H7 (cell line): ENCODE measurements around the gene RAB5B. TPM values are rescaled to one million over a fixed set of nuclear protein-coding genes. Genes with fewer than 3 reads are reported as not detected.
"Not testable (repeated sequence)": the region's sequence is repeated elsewhere in the genome, so short reads cannot be mapped to it uniquely, and the experiment has no call there.

Experiments
- DNase-seq: peaks from one replicate; pipeline ENCODE4 v3.0.0; 2012
- H3K27me3 ChIP-seq: 2 replicates; pipeline ENCODE4 v1.6.0; 2011; ENCODE audit warnings: mild to moderate bottlenecking, low read length; ENCODE audit not compliant: control insufficient read depth, insufficient read depth
- H3K36me3 ChIP-seq: replicated peaks from 2 replicates; pipeline ENCODE4 v1.5.1; 2011; ENCODE audit warnings: low read length; ENCODE audit not compliant: control insufficient read depth, insufficient read depth
- H3K4me3 ChIP-seq: 2 replicates; pipeline ENCODE4 v1.5.1; 2011; ENCODE audit warnings: low read depth, mild to moderate bottlenecking, control low read depth, low read length, moderate library complexity; ENCODE audit not compliant: insufficient read depth
- total RNA-seq: library from RNA; depleted of rRNA; stranded (reverse); fragments of >200 nt; shearing (Covaris generic); gene quantifications from 2 replicates; pipeline ENCODE4 v1.2.3, GENCODE V29; 2014

RAB5B gene
- total RNA-seq, 1 experiment from 2014 or later: 52.4 TPM

- peak; percentile 64 for DNase-seq
- Histone ChIP-seq H3K27me3 (no peaks in the 10 kb centered on the region), H3K4me3 (peak overlapping the region; percentile 55; the same call in 1 of the 2 replicates), H3K36me3 (peaks cover 8% of the 10 kb centered on the region)
These were observed 8.6 kb upstream of the RAB5B start for GRCh38 chr12:55965240-55965639.

DNA sequence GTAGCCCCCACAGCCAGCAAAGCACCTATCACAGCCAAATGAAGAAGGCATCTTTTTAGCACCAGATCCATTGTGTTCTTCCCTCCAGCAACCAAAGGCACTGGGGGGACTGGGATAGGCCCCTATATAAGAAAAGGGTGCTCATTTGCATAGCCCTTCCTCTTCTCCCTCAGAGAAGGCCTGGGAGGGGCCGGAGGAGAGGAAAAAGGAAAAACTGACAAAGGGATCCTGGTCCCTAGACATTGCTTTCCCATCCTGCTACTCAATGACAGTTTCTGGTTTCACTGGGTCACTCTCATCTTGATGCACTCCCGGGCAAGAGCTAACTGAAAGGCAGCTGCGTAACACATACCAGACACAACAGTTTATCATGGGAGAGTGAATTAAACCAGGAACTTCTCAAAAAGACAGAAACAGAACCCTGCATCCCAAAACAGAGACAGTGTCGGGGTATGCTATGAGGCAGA, 7.9 kb upstream of the RAB5B start, which contains the start of gene PMEL:
TSS of gene PMEL (minus strand) at position 102 of the 467 bp plus-strand sequence. CDS start at position 71, 31 bp downstream.
- peak within 1 kb of the TSS; percentile 55 for H3K4me3 ChIP-seq
- no peaks in the 10 kb centered on the region for H3K27me3 ChIP-seq
- DNase-seq: peak; percentile 81
- peaks cover 8% of the 10 kb centered on the region for H3K36me3 ChIP-seq

DNA sequence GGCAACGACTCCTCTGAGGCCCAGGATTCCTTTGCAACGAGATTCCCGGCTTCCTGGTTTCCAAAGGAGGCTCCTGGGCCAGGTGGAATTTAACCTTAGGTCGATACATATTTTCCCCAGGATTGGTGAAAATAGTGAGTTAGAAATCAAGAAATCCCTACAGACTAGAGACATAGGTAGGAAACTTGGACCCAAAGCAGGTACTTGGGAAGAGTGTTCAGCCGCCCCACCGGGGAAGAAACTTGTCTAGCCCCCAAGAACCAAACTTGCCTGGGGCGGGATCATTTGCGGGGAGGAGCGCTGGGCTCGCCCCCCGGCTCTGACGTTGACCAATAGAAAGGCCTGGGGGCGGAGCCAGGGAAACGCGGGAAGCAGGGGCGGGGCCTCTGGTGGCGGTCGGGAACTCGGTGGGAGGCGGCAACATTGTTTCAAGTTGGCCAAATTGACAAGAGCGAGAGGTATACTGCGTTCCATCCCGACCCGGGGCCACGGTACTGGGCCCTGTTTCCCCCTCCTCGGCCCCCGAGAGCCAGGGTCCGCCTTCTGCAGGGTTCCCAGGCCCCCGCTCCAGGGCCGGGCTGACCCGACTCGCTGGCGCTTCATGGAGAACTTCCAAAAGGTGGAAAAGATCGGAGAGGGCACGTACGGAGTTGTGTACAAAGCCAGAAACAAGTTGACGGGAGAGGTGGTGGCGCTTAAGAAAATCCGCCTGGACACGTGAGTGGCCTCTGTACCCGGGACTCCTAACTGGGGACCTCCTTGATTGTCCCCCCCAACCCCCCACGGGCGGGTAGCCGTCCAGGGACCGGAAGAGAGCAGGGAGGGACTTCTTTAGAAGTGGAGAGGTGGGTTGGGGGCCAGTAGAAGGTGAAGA, 7.2 kb upstream of the RAB5B start, which contains the start of gene CDK2:
TSS of gene CDK2 (plus strand) at position 423 of the 874 bp plus-strand sequence. CDS start at position 602, 179 bp downstream.
- H3K4me3 ChIP-seq: peak within 1 kb of the TSS; percentile 55

GRCh38 chr12:55969356-55969755, 4.5 kb upstream of the RAB5B start:
- Histone ChIP-seq H3K36me3 (peaks cover 15% of the 10 kb centered on the region), H3K27me3 (no peaks in the 10 kb centered on the region), H3K4me3 (no peak overlapping the region)
- no peak for DNase-seq

More for the DNA sequence above, 7.2 kb upstream of the RAB5B start, which contains the start of gene CDK2:
- DNase-seq: peak; percentile 96
- no peaks in the 10 kb centered on the region for H3K27me3 ChIP-seq
- peaks cover 13% of the 10 kb centered on the region for H3K36me3 ChIP-seq

DNA sequence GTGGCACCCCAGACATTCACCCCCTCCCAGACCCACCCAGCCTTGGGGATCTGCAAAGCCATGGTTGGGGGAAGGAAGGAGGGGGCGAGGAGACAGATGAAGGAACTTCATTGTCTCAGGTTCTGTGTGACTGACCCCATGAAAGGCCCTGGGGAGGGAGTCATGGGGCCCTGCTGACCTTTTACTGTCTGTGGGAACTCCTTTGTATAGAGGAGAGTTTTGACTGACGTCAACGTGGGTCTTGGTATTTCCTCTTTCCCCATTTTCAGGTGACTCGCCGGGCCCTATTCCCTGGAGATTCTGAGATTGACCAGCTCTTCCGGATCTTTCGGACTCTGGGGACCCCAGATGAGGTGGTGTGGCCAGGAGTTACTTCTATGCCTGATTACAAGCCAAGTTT, 3.1 kb upstream of the RAB5B start:
- DNase-seq: no peak
- no peak overlapping the region for H3K4me3 ChIP-seq
- no peaks in the 10 kb centered on the region for H3K27me3 ChIP-seq
- peaks cover 15% of the 10 kb centered on the region for H3K36me3 ChIP-seq

- Histone ChIP-seq H3K36me3 (peaks cover 15% of the 10 kb centered on the region), H3K27me3 (no peaks in the 10 kb centered on the region), H3K4me3 (no peak overlapping the region)
- DNase-seq: no peak
These were observed 1.8 kb upstream of the RAB5B start for GRCh38 chr12:55972042-55972441.

GRCh38 chr12:55972456-55972855, 1.4 kb upstream of the RAB5B start:
- Histone ChIP-seq H3K27me3 (no peaks in the 10 kb centered on the region), H3K4me3 (peak overlapping the region; percentile 39; the same call in 1 of the 2 replicates), H3K36me3 (peaks cover 15% of the 10 kb centered on the region)
- DNase-seq: no peak

DNA sequence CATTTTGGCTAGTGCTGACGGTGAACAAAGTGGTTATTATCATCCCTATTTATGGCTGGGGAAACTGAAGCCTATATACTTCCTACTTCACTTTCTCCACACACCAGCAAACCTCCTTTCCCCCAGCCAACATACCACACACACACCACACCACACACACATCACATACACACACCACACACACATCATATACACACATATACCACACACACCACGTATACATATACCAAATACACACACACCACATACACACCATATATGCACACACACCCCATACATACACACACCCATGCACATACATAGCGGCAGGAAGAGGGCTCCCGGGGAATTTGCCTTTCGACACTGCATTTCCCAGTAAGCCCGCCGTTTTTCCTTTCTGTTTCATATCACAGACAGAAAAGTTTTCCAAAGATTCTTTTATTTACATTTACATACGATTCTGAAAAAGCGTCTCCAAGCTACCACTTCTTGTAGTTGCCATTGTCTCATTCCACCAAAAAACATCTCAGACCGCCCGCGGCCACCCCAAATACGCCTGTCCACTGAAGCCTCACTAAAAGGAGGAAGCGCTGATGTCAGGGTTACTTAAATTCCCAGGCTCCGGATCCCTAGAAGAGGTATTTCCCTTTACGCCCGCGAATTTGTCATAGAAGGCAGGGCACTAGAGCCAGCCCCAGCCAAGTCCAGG, 823 bp upstream of the RAB5B start:
- peaks cover 12% of the 10 kb centered on the region for H3K36me3 ChIP-seq
- no peak for DNase-seq
- H3K4me3 ChIP-seq: peak overlapping the region; percentile 39
- H3K27me3 ChIP-seq: no peaks in the 10 kb centered on the region

- no peaks in the 10 kb centered on the region for H3K27me3 ChIP-seq
- DNase-seq: peak; percentile 80
- H3K36me3 ChIP-seq: peaks cover 10% of the 10 kb centered on the region
- H3K4me3 ChIP-seq: peak overlapping the region; percentile 88
These were observed 441 bp downstream of the RAB5B start for GRCh38 chr12:55974308-55974730.

- H3K27me3 ChIP-seq: no peaks in the 10 kb centered on the region
- H3K4me3 ChIP-seq: no peak overlapping the region
- H3K36me3 ChIP-seq: peaks cover 2% of the 10 kb centered on the region
- DNase-seq: no peak
These were observed 4.5 kb downstream of the RAB5B start for GRCh38 chr12:55978393-55978792.

- Histone ChIP-seq H3K4me3 (no peak overlapping the region), H3K36me3 (peaks cover 2% of the 10 kb centered on the region), H3K27me3 (no peaks in the 10 kb centered on the region)
- no peak for DNase-seq
These were observed 5.2 kb downstream of the RAB5B start for GRCh38 chr12:55979069-55979468.

DNA sequence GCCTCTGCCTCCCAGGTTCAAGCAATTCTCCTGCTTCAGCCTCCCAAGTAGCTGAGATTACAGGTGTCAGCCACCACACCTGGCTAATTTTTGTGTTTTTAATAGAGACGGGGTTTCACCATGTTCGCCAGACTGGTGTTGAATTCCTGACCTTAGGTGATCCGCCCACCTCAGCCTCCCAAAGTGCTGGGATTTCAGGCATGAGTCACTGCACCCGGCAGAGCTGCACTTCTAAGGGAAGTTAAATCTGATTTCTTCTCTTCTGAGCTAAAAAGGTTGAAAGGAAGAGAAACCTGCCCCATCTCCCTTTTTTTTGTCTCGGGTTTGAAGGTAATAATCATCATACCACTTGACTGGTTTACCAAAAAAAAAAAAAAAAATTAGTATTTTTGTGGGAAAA, 8.0 kb downstream of the RAB5B start:
- H3K4me3 ChIP-seq, DNase-seq, H3K36me3 ChIP-seq, H3K27me3 ChIP-seq: not testable (repeated sequence)

DNA sequence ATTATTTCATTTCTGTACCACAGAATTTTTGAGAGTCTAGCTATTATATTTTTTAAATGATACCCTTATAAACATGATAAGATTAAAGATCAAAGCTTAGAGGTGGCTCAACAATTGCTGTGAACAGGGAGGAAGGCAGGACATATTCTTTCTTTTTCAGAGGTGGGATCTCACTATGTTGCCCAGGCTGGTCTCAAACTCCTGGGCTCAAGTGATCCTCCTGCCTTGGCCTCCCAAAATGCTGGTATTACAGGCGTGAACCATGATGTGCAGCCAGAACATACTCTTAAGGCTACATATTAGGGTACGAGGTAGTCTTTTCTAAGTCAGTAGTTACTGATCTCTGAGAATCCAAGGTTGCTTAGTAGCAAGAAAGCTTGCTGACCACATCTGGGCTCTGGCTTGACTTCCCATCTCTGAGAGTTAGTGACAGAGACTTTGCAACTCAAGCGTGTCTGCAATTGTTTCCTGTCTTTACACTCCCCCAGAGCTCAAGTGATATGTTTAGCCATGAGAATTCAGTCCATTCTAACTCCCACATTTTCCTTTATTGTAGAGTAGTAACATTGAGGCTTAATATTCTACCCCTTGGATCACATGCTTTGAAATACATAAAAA, 8.6 kb downstream of the RAB5B start:
- Histone ChIP-seq H3K4me3 (no peak overlapping the region), H3K36me3 (peaks cover 2% of the 10 kb centered on the region), H3K27me3 (no peaks in the 10 kb centered on the region)
- no peak for DNase-seq

- no peaks in the 10 kb centered on the region for H3K27me3 ChIP-seq
- peaks cover 2% of the 10 kb centered on the region for H3K36me3 ChIP-seq
- no peak for DNase-seq
- no peak overlapping the region for H3K4me3 ChIP-seq
These were observed 9.5 kb downstream of the RAB5B start for GRCh38 chr12:55983232-55983842.
